ENCODE results near the gene RBM26. TPM values are rescaled to one million over a fixed set of nuclear protein-coding genes. Genes with fewer than 3 reads are reported as not detected.

The RBM26 gene
- total and polyA plus RNA-seq, 2 experiments from 2014 or later = 46.0 to 69.3 TPM

- no peaks in the 10 kb centered on the region for H3K27me3 Mint-ChIP-seq (ENCODE audit: insufficient read depth, low read depth, poor library complexity)
- H3K4me1 ChIP-seq (ENCODE audit: insufficient read depth) = no peaks in the 10 kb centered on the region
- H3K36me3 Mint-ChIP-seq (ENCODE audit: low read depth) = no peaks in the 10 kb centered on the region
- H3K36me3 ChIP-seq (ENCODE audit: insufficient read depth) = no peaks in the 10 kb centered on the region
- H4K20me1 ChIP-seq (replicated peaks; ENCODE audit: insufficient read depth) = no peaks in the 10 kb centered on the region
- H3K9me2 ChIP-seq (ENCODE audit: insufficient read depth) = no peaks in the 10 kb centered on the region
- H3K9me3 Mint-ChIP-seq = no peaks in the 10 kb centered on the region
- H3K27me3 ChIP-seq (ENCODE audit: insufficient read depth) = no peaks in the 10 kb centered on the region
- H3K4me3 Mint-ChIP-seq = no peak overlapping the region
- no peaks in the 10 kb centered on the region for H3K79me2 ChIP-seq (replicated peaks; ENCODE audit: insufficient read depth)
- H3K4me3 ChIP-seq = no peak overlapping the region
- no peak overlapping the region for H3K27ac Mint-ChIP-seq
- no peaks in the 10 kb centered on the region for H3F3A ChIP-seq (replicated peaks; ENCODE audit: low read depth)
- H3K4me2 ChIP-seq = no peak overlapping the region
- no peak overlapping the region for H3K27ac ChIP-seq (ENCODE audit: low read depth)
- DNase-seq (ENCODE audit: low spot score) = no peak
- no peaks in the 10 kb centered on the region; the same call in 2 of the 3 replicates for H3K4me1 Mint-ChIP-seq
- H2AFZ ChIP-seq = no peak overlapping the region
- ATAC-seq = no peak
- no peak for TF ChIP-seq NANOG (IDR thresholded peaks at IDR 0.05; ENCODE audit: borderline replicate concordance)
- TF ChIP-seq ZNF331 (CRISPR knock-in tag; IDR thresholded peaks at IDR 0.05; ENCODE audit: low read depth) = no peak
- TF ChIP-seq EZH2 (IDR thresholded peaks at IDR 0.05; ENCODE audit: low read depth, unreplicated experiment) = no peak
- TF ChIP-seq CREB1 (CRISPR knock-in tag; IDR thresholded peaks at IDR 0.05; ENCODE audit: low read depth) = no peak
- TF ChIP-seq, protein P1, sequence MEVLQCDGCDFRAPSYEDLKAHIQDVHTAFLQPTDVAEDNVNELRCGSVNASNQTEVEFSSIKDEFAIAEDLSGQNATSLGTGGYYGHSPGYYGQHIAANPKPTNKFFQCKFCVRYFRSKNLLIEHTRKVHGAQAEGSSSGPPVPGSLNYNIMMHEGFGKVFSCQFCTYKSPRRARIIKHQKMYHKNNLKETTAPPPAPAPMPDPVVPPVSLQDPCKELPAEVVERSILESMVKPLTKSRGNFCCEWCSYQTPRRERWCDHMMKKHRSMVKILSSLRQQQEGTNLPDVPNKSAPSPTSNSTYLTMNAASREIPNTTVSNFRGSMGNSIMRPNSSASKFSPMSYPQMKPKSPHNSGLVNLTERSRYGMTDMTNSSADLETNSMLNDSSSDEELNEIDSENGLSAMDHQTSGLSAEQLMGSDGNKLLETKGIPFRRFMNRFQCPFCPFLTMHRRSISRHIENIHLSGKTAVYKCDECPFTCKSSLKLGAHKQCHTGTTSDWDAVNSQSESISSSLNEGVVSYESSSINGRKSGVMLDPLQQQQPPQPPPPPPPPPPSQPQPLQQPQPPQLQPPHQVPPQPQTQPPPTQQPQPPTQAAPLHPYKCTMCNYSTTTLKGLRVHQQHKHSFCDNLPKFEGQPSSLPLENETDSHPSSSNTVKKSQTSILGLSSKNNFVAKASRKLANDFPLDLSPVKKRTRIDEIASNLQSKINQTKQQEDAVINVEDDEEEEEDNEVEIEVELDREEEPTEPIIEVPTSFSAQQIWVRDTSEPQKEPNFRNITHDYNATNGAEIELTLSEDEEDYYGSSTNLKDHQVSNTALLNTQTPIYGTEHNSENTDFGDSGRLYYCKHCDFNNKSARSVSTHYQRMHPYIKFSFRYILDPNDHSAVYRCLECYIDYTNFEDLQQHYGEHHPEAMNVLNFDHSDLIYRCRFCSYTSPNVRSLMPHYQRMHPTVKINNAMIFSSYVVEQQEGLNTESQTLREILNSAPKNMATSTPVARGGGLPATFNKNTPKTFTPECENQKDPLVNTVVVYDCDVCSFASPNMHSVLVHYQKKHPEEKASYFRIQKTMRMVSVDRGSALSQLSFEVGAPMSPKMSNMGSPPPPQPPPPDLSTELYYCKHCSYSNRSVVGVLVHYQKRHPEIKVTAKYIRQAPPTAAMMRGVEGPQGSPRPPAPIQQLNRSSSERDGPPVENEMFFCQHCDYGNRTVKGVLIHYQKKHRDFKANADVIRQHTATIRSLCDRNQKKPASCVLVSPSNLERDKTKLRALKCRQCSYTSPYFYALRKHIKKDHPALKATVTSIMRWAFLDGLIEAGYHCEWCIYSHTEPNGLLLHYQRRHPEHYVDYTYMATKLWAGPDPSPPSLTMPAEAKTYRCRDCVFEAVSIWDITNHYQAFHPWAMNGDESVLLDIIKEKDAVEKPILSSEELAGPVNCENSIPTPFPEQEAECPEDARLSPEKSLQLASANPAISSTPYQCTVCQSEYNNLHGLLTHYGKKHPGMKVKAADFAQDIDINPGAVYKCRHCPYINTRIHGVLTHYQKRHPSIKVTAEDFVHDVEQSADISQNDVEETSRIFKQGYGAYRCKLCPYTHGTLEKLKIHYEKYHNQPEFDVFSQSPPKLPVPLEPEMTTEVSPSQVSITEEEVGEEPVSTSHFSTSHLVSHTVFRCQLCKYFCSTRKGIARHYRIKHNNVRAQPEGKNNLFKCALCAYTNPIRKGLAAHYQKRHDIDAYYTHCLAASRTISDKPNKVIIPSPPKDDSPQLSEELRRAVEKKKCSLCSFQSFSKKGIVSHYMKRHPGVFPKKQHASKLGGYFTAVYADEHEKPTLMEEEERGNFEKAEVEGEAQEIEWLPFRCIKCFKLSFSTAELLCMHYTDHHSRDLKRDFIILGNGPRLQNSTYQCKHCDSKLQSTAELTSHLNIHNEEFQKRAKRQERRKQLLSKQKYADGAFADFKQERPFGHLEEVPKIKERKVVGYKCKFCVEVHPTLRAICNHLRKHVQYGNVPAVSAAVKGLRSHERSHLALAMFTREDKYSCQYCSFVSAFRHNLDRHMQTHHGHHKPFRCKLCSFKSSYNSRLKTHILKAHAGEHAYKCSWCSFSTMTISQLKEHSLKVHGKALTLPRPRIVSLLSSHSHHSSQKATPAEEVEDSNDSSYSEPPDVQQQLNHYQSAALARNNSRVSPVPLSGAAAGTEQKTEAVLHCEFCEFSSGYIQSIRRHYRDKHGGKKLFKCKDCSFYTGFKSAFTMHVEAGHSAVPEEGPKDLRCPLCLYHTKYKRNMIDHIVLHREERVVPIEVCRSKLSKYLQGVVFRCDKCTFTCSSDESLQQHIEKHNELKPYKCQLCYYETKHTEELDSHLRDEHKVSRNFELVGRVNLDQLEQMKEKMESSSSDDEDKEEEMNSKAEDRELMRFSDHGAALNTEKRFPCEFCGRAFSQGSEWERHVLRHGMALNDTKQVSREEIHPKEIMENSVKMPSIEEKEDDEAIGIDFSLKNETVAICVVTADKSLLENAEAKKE (CRISPR knock-in tag; IDR thresholded peaks at IDR 0.05) = no peak
- no peak for TF ChIP-seq JUNB (IDR thresholded peaks at IDR 0.05; ENCODE audit: unreplicated experiment)
- TF ChIP-seq, protein P2, sequence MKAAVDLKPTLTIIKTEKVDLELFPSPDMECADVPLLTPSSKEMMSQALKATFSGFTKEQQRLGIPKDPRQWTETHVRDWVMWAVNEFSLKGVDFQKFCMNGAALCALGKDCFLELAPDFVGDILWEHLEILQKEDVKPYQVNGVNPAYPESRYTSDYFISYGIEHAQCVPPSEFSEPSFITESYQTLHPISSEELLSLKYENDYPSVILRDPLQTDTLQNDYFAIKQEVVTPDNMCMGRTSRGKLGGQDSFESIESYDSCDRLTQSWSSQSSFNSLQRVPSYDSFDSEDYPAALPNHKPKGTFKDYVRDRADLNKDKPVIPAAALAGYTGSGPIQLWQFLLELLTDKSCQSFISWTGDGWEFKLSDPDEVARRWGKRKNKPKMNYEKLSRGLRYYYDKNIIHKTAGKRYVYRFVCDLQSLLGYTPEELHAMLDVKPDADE (IDR thresholded peaks at IDR 0.05) = no peak
- TF ChIP-seq, protein P3, sequence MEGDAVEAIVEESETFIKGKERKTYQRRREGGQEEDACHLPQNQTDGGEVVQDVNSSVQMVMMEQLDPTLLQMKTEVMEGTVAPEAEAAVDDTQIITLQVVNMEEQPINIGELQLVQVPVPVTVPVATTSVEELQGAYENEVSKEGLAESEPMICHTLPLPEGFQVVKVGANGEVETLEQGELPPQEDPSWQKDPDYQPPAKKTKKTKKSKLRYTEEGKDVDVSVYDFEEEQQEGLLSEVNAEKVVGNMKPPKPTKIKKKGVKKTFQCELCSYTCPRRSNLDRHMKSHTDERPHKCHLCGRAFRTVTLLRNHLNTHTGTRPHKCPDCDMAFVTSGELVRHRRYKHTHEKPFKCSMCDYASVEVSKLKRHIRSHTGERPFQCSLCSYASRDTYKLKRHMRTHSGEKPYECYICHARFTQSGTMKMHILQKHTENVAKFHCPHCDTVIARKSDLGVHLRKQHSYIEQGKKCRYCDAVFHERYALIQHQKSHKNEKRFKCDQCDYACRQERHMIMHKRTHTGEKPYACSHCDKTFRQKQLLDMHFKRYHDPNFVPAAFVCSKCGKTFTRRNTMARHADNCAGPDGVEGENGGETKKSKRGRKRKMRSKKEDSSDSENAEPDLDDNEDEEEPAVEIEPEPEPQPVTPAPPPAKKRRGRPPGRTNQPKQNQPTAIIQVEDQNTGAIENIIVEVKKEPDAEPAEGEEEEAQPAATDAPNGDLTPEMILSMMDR (conservative IDR thresholded peaks at IDR 0.05; ENCODE audit: low read depth in 2 of 2) = no peak
- no peak for TF ChIP-seq STAT1 (IDR thresholded peaks at IDR 0.05; ENCODE audit: unreplicated experiment)
- TF ChIP-seq ZNF114 (CRISPR knock-in tag; IDR thresholded peaks at IDR 0.05) = no peak
- no peak for TF ChIP-seq EZH2phosphoT487 (IDR thresholded peaks at IDR 0.05; ENCODE audit: unreplicated experiment)
- no peak for TF ChIP-seq REST (IDR thresholded peaks at IDR 0.05; ENCODE audit: unreplicated experiment)
Observed at GRCh38 chr13:79413521-79413920, 7.5 kb upstream of the RBM26 start.

Measured in GM23338 (cell line).